ENCODE measurements around the gene ADAR. TPM values are rescaled to one million over a fixed set of nuclear protein-coding genes. Genes with fewer than 3 reads are reported as not detected.

Gene ADAR
- total and polyA plus RNA-seq, 2 of the 8 experiments (the other 6 are each of a cell fraction or from before 2014, with no cell fraction given): 125 to 242 TPM

GRCh38 chr1:154624746-154625643, 17.0 kb upstream of the ADAR start (continued):
- TF ChIP-seq RNF2 (IDR thresholded peaks at IDR 0.05; ENCODE audit: borderline replicate concordance, low read depth, low read length, missing control alignments, poor library complexity, severe bottlenecking): no peak
- no peak for TF ChIP-seq NRF1 (IDR thresholded peaks at IDR 0.05; ENCODE audit: low read depth, low read length)
- no peak for TF ChIP-seq CHD2 (IDR thresholded peaks at IDR 0.05; ENCODE audit: low read length)
- TF ChIP-seq TCF12 (IDR thresholded peaks at IDR 0.05; ENCODE audit: low read depth, low read length): no peak
